ENCODE data around the gene RAB11B.
"Not testable (repeated sequence)": the region's sequence is repeated elsewhere in the genome, so short reads cannot be mapped to it uniquely, and the experiment has no call there.

RAB11B gene

GRCh38 chr19:8397271-8397670, 7.1 kb downstream of the RAB11B start:
- Mint-ChIP-seq H3K4me1 (ENCODE audit: low read depth) (peaks cover 12% of the 10 kb centered on the region), H3K36me3 (ENCODE audit: low read depth) (peaks cover 2% of the 10 kb centered on the region), H3K4me3 (no peak overlapping the region), H3K27me3 (ENCODE audit: low read depth) (no peaks in the 10 kb centered on the region), H3K9me3 (no peaks in the 10 kb centered on the region), H3K27ac (no peak overlapping the region)

DNA sequence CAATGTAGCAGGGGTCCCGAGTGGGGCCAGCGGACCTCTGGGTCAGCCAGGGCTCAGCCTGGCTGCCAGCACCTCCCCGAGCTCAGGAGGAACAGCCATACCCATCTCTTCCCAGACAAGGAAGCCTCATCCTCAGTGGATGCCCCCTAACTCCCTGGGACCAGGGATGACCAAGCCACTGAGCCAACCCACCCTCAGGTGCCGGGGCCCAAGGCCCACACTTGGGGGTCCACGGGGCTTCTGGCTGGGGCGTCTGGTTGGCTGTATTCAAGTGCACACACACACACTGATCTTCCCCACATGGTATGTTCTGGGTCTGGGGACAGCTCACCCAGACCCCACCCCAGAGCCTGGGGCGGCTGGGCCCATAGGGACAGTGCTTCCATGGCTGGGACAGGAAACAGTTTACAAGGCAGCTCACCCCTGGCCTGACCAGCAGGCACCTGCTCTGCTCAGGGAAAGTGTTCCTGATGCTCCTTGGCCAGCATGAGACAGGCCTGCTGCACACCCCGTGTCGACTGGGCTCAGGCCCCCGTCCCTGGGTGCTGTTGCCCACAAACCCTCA, 7.7 kb downstream of the RAB11B start:
- no peaks in the 10 kb centered on the region for H3K27me3 Mint-ChIP-seq (ENCODE audit: low read depth)
- H3K4me3 Mint-ChIP-seq = no peak overlapping the region
- H3K36me3 Mint-ChIP-seq (ENCODE audit: low read depth) = peaks cover 3% of the 10 kb centered on the region
- no peak overlapping the region for H3K27ac Mint-ChIP-seq
- no peaks in the 10 kb centered on the region for H3K9me3 Mint-ChIP-seq
- peaks cover 12% of the 10 kb centered on the region for H3K4me1 Mint-ChIP-seq (ENCODE audit: low read depth)

GRCh38 chr19:8398311-8398771, 8.2 kb downstream of the RAB11B start:
- Mint-ChIP-seq H3K36me3 (ENCODE audit: low read depth) (peaks cover 3% of the 10 kb centered on the region), H3K27ac (no peak overlapping the region), H3K4me1 (ENCODE audit: low read depth) (peaks cover 9% of the 10 kb centered on the region), H3K9me3 (no peaks in the 10 kb centered on the region), H3K4me3 (no peak overlapping the region), H3K27me3 (ENCODE audit: low read depth) (no peaks in the 10 kb centered on the region)

GRCh38 chr19:8399681-8400188, 9.6 kb downstream of the RAB11B start:
- H3K4me1 Mint-ChIP-seq (ENCODE audit: low read depth) = peaks cover 11% of the 10 kb centered on the region
- H3K36me3 Mint-ChIP-seq (ENCODE audit: low read depth) = peaks cover 7% of the 10 kb centered on the region
- no peak overlapping the region for H3K4me3 Mint-ChIP-seq
- H3K9me3 Mint-ChIP-seq = no peaks in the 10 kb centered on the region
- H3K27me3 Mint-ChIP-seq (ENCODE audit: low read depth) = no peaks in the 10 kb centered on the region
- H3K27ac Mint-ChIP-seq = no peak overlapping the region

DNA sequence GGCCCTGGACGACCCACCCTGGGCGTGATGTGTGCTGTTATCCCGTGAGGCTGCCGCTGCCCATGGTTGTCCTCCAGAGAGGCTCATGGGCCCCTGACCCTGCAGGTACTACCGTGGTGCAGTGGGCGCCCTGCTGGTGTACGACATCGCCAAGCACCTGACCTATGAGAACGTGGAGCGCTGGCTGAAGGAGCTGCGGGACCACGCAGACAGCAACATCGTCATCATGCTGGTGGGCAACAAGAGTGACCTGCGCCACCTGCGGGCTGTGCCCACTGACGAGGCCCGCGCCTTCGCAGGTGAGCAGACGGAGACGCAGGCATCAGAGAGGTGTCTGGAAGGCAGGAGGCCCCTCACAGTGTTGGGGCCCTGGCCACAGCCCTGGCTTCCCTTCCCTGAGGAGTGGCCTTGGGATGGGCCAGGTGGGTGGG, 11.8 kb downstream of the RAB11B start:
- no peak overlapping the region for H3K27ac Mint-ChIP-seq
- no peaks in the 10 kb centered on the region for H3K9me3 Mint-ChIP-seq
- H3K4me1 Mint-ChIP-seq (ENCODE audit: low read depth) = peaks cover 2% of the 10 kb centered on the region
- H3K4me3 Mint-ChIP-seq = no peak overlapping the region
- no peaks in the 10 kb centered on the region for H3K27me3 Mint-ChIP-seq (ENCODE audit: low read depth)
- peaks cover 11% of the 10 kb centered on the region for H3K36me3 Mint-ChIP-seq (ENCODE audit: low read depth)

- Mint-ChIP-seq H3K27me3 (ENCODE audit: low read depth) (no peaks in the 10 kb centered on the region), H3K9me3 (no peaks in the 10 kb centered on the region), H3K27ac (no peak overlapping the region), H3K4me3 (no peak overlapping the region), H3K4me1 (ENCODE audit: low read depth) (peaks cover 2% of the 10 kb centered on the region), H3K36me3 (ENCODE audit: low read depth) (peaks cover 11% of the 10 kb centered on the region)
These were observed 13.1 kb downstream of the RAB11B start for GRCh38 chr19:8403098-8403819.

GRCh38 chr19:8403820-8404109, 13.6 kb downstream of the RAB11B start:
- peaks cover 2% of the 10 kb centered on the region for H3K4me1 Mint-ChIP-seq (ENCODE audit: low read depth)
- H3K9me3 Mint-ChIP-seq = no peaks in the 10 kb centered on the region
- H3K4me3 Mint-ChIP-seq = no peak overlapping the region
- H3K27ac Mint-ChIP-seq = no peak overlapping the region
- peaks cover 11% of the 10 kb centered on the region for H3K36me3 Mint-ChIP-seq (ENCODE audit: low read depth)
- H3K27me3 Mint-ChIP-seq (ENCODE audit: low read depth) = no peaks in the 10 kb centered on the region

- Mint-ChIP-seq H3K9me3 (no peaks in the 10 kb centered on the region), H3K27ac (no peak overlapping the region), H3K4me3 (no peak overlapping the region), H3K36me3 (ENCODE audit: low read depth) (peaks cover 11% of the 10 kb centered on the region), H3K4me1 (ENCODE audit: low read depth) (peaks cover 2% of the 10 kb centered on the region), H3K27me3 (ENCODE audit: low read depth) (no peaks in the 10 kb centered on the region)
These were observed 14.4 kb downstream of the RAB11B start for GRCh38 chr19:8404391-8405151.

DNA sequence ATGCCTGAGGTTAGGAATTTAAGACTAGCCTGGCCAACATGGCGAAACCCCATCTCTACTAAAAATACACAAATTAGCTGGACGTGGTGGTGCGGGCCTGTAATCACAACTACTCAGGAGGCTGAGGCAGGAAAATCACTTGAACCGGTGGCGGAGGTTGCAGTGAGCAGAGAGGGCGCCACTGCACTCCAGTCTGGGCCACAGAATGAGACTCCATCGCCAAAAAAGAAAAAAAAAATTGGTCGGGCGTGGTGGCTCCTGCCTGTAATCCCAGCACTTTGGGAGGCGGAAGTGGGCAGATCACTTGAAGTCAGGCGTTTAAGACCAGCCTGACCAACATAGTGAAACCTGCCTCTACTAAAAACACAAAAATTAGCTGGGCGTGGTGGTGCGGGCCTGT, 20.6 kb downstream of the RAB11B start:
- not testable (repeated sequence) for H3K27me3 Mint-ChIP-seq (ENCODE audit: low read depth); H3K36me3 Mint-ChIP-seq (ENCODE audit: low read depth); H3K27ac Mint-ChIP-seq

GRCh38 chr19:8412783-8413628, 22.8 kb downstream of the RAB11B start, which contains the start of gene MARCHF2:
Gene MARCHF2 (plus strand): TSS chr19:8413305. CDS start chr19:8421841, 8,536 bp downstream.
- peaks cover 8% of the 10 kb centered on the region for H3K4me1 Mint-ChIP-seq (ENCODE audit: low read depth)
- peak within 1 kb of the TSS; percentile 2 for H3K27ac Mint-ChIP-seq
- H3K27me3 Mint-ChIP-seq (ENCODE audit: low read depth) = no peaks in the 10 kb centered on the region
- H3K9me3 Mint-ChIP-seq = no peaks in the 10 kb centered on the region
- H3K4me3 Mint-ChIP-seq = peak within 1 kb of the TSS; percentile 60
- H3K36me3 Mint-ChIP-seq (ENCODE audit: low read depth) = no peaks in the 10 kb centered on the region

More for the DNA sequence above, 20.6 kb downstream of the RAB11B start:
- H3K4me3 Mint-ChIP-seq; H3K9me3 Mint-ChIP-seq; H3K4me1 Mint-ChIP-seq (ENCODE audit: low read depth): not testable (repeated sequence)

DNA sequence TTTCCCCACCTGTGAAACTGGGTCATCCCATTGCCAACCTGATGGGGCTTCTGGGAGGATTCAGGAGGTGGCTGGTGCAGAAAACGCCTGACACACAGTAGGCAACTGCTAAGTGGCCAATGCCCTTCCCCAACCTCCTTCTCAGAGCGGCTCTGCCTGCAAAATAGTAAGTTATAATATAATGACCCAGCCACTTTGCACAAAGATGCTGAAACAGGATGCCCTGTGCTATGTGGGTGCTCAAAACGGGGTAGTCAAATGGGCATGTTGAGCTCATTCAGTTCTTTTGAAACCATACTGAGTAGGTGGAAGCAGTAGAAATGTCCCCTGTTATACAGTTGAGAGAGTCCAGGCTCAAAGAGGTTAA, 23.5 kb downstream of the RAB11B start:
- Mint-ChIP-seq H3K27ac (peak overlapping the region; percentile 2), H3K36me3 (ENCODE audit: low read depth) (no peaks in the 10 kb centered on the region), H3K9me3 (no peaks in the 10 kb centered on the region), H3K27me3 (ENCODE audit: low read depth) (no peaks in the 10 kb centered on the region), H3K4me3 (peak overlapping the region; percentile 60), H3K4me1 (ENCODE audit: low read depth) (peaks cover 8% of the 10 kb centered on the region)

DNA sequence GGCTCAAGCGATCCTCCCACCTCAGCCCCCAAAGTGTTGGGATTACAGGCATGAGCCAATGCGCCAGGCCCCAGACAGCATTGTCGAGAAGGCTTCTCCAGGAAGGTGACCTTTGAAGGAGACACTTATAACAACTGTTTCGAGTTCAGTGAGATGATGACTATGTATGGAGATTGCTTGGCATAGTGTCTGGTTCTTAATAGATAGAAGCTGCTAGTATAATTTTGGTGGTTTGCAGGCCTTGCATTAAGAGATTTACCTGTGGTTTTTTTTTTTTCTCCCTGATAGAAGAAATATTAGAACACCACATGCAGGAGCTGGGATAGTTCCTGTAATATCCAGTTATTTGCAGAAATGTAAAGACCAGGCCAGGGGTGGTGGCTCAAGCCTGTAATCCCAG, 26.6 kb downstream of the RAB11B start:
- Mint-ChIP-seq H3K36me3 (ENCODE audit: low read depth) (no peaks in the 10 kb centered on the region), H3K9me3 (no peaks in the 10 kb centered on the region), H3K4me1 (ENCODE audit: low read depth) (peaks cover 4% of the 10 kb centered on the region), H3K27me3 (ENCODE audit: low read depth) (no peaks in the 10 kb centered on the region), H3K4me3 (no peak overlapping the region), H3K27ac (no peak overlapping the region)

GRCh38 chr19:8421484-8422461, 31.6 kb downstream of the RAB11B start:
- H3K27ac Mint-ChIP-seq = no peak overlapping the region
- H3K4me3 Mint-ChIP-seq = no peak overlapping the region
- no peaks in the 10 kb centered on the region for H3K4me1 Mint-ChIP-seq (ENCODE audit: low read depth)
- H3K36me3 Mint-ChIP-seq (ENCODE audit: low read depth) = peaks cover 1% of the 10 kb centered on the region
- no peaks in the 10 kb centered on the region for H3K27me3 Mint-ChIP-seq (ENCODE audit: low read depth)
- H3K9me3 Mint-ChIP-seq = no peaks in the 10 kb centered on the region

Data from T-helper 1 cell treated with Interleukin-12 subunit alpha and Interleukin-12 subunit beta and Interleukin-4 antibody, amounts not matched to agents 30 μg/mL and 1 μg/mL, for 36 hours (primary cell).